Sigmoid colon (tissue), 7 donors: Measurements from ENCODE around the gene ADO. TPM values are rescaled to one million over a fixed set of nuclear protein-coding genes. Genes with fewer than 3 reads are reported as not detected.

Experiments
- DNase-seq: peaks from one replicate; pipeline ENCODE4 v3.0.0-alpha.2; 2019
- H3K27ac ChIP-seq, 4 donors: fragments of 200-600 bp; sonication (generic); one replicate each; pipeline ENCODE4 v1.5.1; 2016 to 2019; ENCODE audit warnings: mild to moderate bottlenecking in 1 of 4
- H3K27me3 ChIP-seq, 3 donors: fragments of 200-600 bp; sonication (generic); one replicate each; pipeline ENCODE4 v1.5.1; 2019; ENCODE audit warnings: mild to moderate bottlenecking in 1 of 3
- H3K36me3 ChIP-seq, 4 donors: fragments of 200-600 bp; sonication (generic); one replicate each; pipeline ENCODE4 v1.5.1; 2016 to 2019
- H3K4me1 ChIP-seq, 4 donors: fragments of 200-600 bp; sonication (generic); one replicate each; pipeline ENCODE4 v1.5.1; 2017 to 2019
- H3K4me3 ChIP-seq, 4 donors: fragments of 200-600 bp; sonication (generic); one replicate each; pipeline ENCODE4 v1.5.1; 2017 to 2019; ENCODE audit warnings: mild to moderate bottlenecking in 2 of 4, moderate library complexity in 1 of 4
- H3K9me3 ChIP-seq, 4 donors: fragments of 200-600 bp in 3 of 4; sonication (generic) in 3 of 4; one replicate each; pipeline versions ENCODE4 v1.5.1 to v1.6.1; 2013 to 2019
- EP300 ChIP-seq, 4 donors: sonication (generic); formaldehyde crosslinking; IDR thresholded peaks; one replicate each; pipeline ENCODE4 v1.6.1; 2017; ENCODE audit warnings: antibody characterized with exemption in 4 of 4
- POLR2A ChIP-seq, 2 donors: fragments of 450-650 bp; IDR thresholded peaks; one replicate each; pipeline ENCODE4 v1.6.1; 2016; ENCODE audit warnings: antibody characterized with exemption in 2 of 2, mild to moderate bottlenecking in 2 of 2, moderate library complexity in 2 of 2
- POLR2AphosphoS5 ChIP-seq, 4 donors: sonication (generic); formaldehyde crosslinking; IDR thresholded peaks; one replicate each; pipeline ENCODE4 v1.6.1; 2017; ENCODE audit warnings: antibody characterized with exemption in 4 of 4
- WGBS, 2 donors: extraction: QIAGEN DNeasy Blood & Tissue Kit; methylation state at CpG; one replicate each; pipeline ENCODE4 v1.1.7; 2013; 5-methylcytosine and 5-hydroxymethylcytosine counted together
- intact Hi-C: fragments of 100-400 bp; cut with DNase I; formaldehyde crosslinking; loops from one replicate; pipeline ENCODE4 v1.15.1; 2023
- polyA plus RNA-seq, 3 donors: library from polyadenylated mRNA; stranded (reverse); fragments of 200-250 nt; gene quantifications; one replicate each; pipeline ENCODE4 v1.2.3, GENCODE V29; 2013
- total RNA-seq, 4 donors: library from RNA; depleted of rRNA; stranded (reverse); fragments of >200 nt; gene quantifications; one replicate each; pipeline ENCODE4 v1.1.0, GENCODE V29; 2016
- TF ChIP-seq, protein P1 (sequence below), 4 experiments: fragments of 450-650 bp in 3 of 4; fragments of 200-600 bp in 1 of 4; IDR thresholded peaks; one replicate each; pipeline ENCODE4 v1.5.1; 2016 to 2019; ENCODE audit warnings: antibody characterized with exemption in 4 of 4, mild to moderate bottlenecking in 3 of 4, moderate library complexity in 2 of 4
- donor health status: healthy with polysubstance abuse.
- donor health status: Bipolar disorder and iron deficiency.
- donor health status: healthy.

ADO gene
- total and polyA plus RNA-seq, 7 donors, result 5.4 to 18.9 (median 13.0) TPM

DNA sequence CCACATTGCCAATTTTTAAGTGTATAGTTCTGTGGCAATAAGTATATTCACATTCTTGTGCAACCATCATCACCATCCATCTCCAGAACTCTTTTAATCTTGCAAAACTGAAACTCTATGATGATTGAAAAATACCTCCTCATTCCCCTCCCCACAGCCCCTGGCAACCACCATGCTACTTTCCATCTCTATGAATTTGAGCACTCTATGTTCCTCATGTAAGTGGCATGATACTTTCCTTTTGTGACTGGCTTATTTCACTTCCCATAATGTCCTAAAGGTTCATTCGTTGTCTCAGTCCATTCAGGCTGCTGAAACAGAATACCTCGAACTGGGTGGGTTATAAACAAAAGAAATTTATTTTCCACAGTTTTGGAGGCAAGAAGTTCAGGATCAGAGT is 35.1 kb downstream of the ADO start:
- no peak for DNase-seq
- H3K9me3 ChIP-seq, result no peaks in the 10 kb centered on the region
- H3K27me3 ChIP-seq, result no peaks in the 10 kb centered on the region
- no peak overlapping the region for H3K4me3 ChIP-seq
- H3K36me3 ChIP-seq, result no peaks in the 10 kb centered on the region
- no peak overlapping the region for H3K27ac ChIP-seq
- intact Hi-C loops, result no loop called here
- 71 to 77% methylated on average over 2 of the region's 2 CpGs for WGBS, 2 donors
- TF ChIP-seq, protein P1, sequence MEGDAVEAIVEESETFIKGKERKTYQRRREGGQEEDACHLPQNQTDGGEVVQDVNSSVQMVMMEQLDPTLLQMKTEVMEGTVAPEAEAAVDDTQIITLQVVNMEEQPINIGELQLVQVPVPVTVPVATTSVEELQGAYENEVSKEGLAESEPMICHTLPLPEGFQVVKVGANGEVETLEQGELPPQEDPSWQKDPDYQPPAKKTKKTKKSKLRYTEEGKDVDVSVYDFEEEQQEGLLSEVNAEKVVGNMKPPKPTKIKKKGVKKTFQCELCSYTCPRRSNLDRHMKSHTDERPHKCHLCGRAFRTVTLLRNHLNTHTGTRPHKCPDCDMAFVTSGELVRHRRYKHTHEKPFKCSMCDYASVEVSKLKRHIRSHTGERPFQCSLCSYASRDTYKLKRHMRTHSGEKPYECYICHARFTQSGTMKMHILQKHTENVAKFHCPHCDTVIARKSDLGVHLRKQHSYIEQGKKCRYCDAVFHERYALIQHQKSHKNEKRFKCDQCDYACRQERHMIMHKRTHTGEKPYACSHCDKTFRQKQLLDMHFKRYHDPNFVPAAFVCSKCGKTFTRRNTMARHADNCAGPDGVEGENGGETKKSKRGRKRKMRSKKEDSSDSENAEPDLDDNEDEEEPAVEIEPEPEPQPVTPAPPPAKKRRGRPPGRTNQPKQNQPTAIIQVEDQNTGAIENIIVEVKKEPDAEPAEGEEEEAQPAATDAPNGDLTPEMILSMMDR (IDR thresholded peaks at IDR 0.05), result no peak
- TF ChIP-seq POLR2AphosphoS5 (IDR thresholded peaks at IDR 0.05) (no peak), EP300 (IDR thresholded peaks at IDR 0.05) (no peak), POLR2A (IDR thresholded peaks at IDR 0.05) (no peak)
- H3K4me1 ChIP-seq, result no peaks in the 10 kb centered on the region

DNA sequence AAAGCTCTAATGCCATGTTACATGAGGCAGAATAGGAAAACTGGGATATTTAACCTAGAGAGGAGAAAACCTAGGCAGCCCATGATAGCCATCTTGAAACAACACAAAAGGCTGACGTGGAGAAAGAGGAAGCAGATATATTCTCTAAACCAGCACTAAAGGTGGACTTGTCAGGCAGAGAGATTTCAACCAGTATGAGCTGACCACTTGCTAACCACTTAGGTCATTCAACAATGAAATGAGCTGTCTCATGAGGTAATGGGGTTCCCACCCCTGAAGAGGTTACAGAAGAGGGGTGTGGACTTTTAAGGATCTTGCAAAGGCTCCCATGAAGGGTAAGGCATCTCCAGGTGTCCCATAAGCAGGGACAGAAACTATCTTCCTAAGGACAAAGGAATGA is 38.5 kb downstream of the ADO start:
- intact Hi-C loops, result no loop called here
- no peak for TF ChIP-seq POLR2A (IDR thresholded peaks at IDR 0.05)
- TF ChIP-seq, protein P1 (IDR thresholded peaks at IDR 0.05), result no peak
- no peak for TF ChIP-seq POLR2AphosphoS5 (IDR thresholded peaks at IDR 0.05)
- TF ChIP-seq EP300 (IDR thresholded peaks at IDR 0.05), result no peak
- Histone ChIP-seq H3K4me1 (no peaks in the 10 kb centered on the region), H3K4me3 (no peak overlapping the region), H3K36me3 (no peaks in the 10 kb centered on the region), H3K27me3 (no peaks in the 10 kb centered on the region), H3K27ac (no peak overlapping the region), H3K9me3 (peaks cover 0 to 7% (median 0%) of the 10 kb centered on the region in 4 donors)
- no peak for DNase-seq
- WGBS, 2 donors, result 45 to 63% methylated on average over 1 of the region's 1 CpG

DNA sequence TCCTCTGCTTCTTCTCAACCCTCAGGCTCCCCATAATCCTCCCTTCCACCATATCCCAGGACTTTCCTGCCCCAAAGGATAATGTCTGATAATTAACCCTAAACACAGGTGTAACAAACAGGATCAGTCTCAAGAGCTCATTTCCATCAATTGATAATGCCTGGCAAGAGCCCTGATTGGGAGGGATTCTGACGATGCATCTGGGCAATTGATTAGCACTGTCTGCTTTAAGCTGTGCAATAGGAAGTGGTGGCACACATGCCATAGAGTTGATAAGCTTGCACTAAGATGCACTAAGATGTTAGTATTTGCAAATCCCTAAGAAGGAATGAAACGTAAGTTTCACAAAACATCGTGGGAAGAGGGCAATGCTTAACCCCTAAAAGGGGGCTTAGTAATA is 39.1 kb downstream of the ADO start:
- Histone ChIP-seq H3K36me3 (no peaks in the 10 kb centered on the region), H3K9me3 (peaks cover 0 to 7% (median 0%) of the 10 kb centered on the region in 4 donors), H3K27me3 (no peaks in the 10 kb centered on the region), H3K4me3 (no peak overlapping the region), H3K4me1 (no peaks in the 10 kb centered on the region), H3K27ac (no peak overlapping the region)
- TF ChIP-seq EP300 (IDR thresholded peaks at IDR 0.05) (no peak), POLR2AphosphoS5 (IDR thresholded peaks at IDR 0.05) (no peak)
- TF ChIP-seq, protein P1 (IDR thresholded peaks at IDR 0.05), result no peak
- DNase-seq, result no peak
- 65 to 68% methylated on average over 3 of the region's 3 CpGs for WGBS, 2 donors
- intact Hi-C loops, result no loop called here

DNA sequence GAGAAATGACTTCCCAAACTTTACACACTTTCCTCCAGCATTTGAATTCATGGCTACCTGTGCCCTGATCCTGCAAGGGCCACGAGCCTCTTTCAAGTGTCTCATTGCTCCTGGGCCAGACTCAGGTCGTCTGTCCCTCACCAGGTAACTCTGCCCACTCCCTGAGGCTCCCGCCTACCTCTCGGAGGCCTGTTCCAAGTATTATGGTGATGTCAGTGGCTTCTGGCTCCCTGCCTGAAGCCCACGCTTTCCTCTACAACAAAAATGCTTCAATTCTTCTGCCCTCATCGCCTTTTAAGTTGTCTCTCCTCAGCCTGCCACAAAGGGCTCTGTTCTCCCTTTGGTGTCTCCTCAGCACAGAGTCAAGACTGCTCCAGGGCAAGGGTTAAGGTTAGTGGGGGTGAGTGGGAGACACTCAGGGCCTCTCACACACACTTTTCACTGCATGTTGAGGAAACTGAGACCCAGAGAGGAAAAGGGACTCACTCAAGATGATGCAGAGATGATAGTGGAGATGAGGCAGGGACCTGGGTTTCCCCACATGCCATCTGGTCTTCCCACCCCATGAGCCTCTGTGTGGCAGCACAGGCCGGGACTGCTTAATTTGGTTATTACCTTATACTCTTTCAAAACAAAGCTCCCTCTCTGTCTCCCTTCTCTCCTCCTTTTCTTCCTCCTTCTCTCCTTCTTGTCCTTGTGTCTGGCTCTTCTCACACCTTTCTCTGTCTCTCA is 39.9 kb downstream of the ADO start:
- Histone ChIP-seq H3K9me3 (peaks cover 0 to 7% (median 0%) of the 10 kb centered on the region in 4 donors), H3K27me3 (no peaks in the 10 kb centered on the region), H3K4me1 (no peaks in the 10 kb centered on the region), H3K4me3 (no peak overlapping the region), H3K27ac (no peak overlapping the region), H3K36me3 (no peaks in the 10 kb centered on the region)
- intact Hi-C loops, result no loop called here
- WGBS, 2 donors, result 67 to 76% methylated on average over 7 of the region's 7 CpGs
- TF ChIP-seq, protein P1 (IDR thresholded peaks at IDR 0.05), result no peak
- TF ChIP-seq EP300 (IDR thresholded peaks at IDR 0.05) (no peak), POLR2A (IDR thresholded peaks at IDR 0.05) (no peak), POLR2AphosphoS5 (IDR thresholded peaks at IDR 0.05) (no peak)
- DNase-seq, result no peak

DNA sequence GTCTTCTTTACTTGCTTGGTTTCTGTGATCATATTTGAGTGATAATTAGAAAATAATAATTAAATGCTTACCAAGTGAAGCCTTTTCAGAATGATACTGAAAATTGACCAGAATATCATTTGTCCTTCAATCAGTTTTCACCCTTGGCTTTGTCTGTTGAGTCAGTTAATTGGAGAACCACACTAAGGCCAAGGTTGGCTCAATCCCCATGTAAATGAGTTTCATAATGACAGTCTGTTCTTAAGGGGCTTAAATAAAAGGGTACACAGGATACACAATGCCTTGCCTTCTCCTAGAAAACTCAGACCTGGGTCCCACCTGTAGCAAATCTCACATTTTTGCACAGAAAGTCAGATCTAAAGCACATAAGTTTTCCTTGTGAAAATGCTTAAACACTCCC is 42.9 kb downstream of the ADO start:
- Histone ChIP-seq H3K27ac (no peak overlapping the region), H3K4me1 (no peaks in the 10 kb centered on the region), H3K9me3 (peaks cover 0 to 7% (median 0%) of the 10 kb centered on the region in 4 donors), H3K27me3 (no peaks in the 10 kb centered on the region), H3K36me3 (no peaks in the 10 kb centered on the region), H3K4me3 (no peak overlapping the region)
- TF ChIP-seq POLR2A (IDR thresholded peaks at IDR 0.05), result no peak
- no peak for TF ChIP-seq EP300 (IDR thresholded peaks at IDR 0.05)
- TF ChIP-seq, protein P1 (IDR thresholded peaks at IDR 0.05), result no peak
- no peak for TF ChIP-seq POLR2AphosphoS5 (IDR thresholded peaks at IDR 0.05)
- intact Hi-C loops, result no loop called here
- DNase-seq, result no peak
